GM23338 (cell line): Measurements from ENCODE around the gene TFCP2.
A peak's percentile ranks its signal among the peaks of the same experiment; 100 is the strongest.

Source experiments
- CREB1 ChIP-seq: fragments of 250-450 bp; sonication (Bioruptor Pico); IDR thresholded peaks from 2 replicates; pipeline ENCODE4 v1.5.0; 2020; ENCODE audit warnings: low read depth, mild to moderate bottlenecking, moderate library complexity
- EZH2 ChIP-seq: fragments of 200-600 bp; sonication (generic); IDR thresholded peaks from one replicate; pipeline ENCODE4 v1.8.0; 2017; ENCODE audit warnings: antibody characterized with exemption, mild to moderate bottlenecking, low read depth; ENCODE audit not compliant: unreplicated experiment
- EZH2phosphoT487 ChIP-seq: fragments of 200-600 bp; sonication (generic); IDR thresholded peaks from one replicate; pipeline ENCODE4 v1.8.1; 2018; ENCODE audit warnings: antibody characterized with exemption; ENCODE audit not compliant: unreplicated experiment
- JUNB ChIP-seq: IDR thresholded peaks from one replicate; pipeline ENCODE4 v1.6.1; 2016; ENCODE audit warnings: antibody characterized with exemption; ENCODE audit not compliant: unreplicated experiment
- NANOG ChIP-seq: IDR thresholded peaks from 2 replicates; pipeline ENCODE4 v1.6.1; 2016; ENCODE audit warnings: antibody characterized with exemption, borderline replicate concordance
- POLR2AphosphoS5 ChIP-seq: IDR thresholded peaks from 2 replicates; pipeline ENCODE4 v1.6.1; 2016; ENCODE audit warnings: antibody characterized with exemption, low read depth
- STAT1 ChIP-seq: IDR thresholded peaks from one replicate; pipeline ENCODE4 v1.6.1; 2016; ENCODE audit warnings: antibody characterized with exemption; ENCODE audit not compliant: unreplicated experiment
- ZNF331 ChIP-seq: fragments of 250-450 bp; sonication (Bioruptor Pico); IDR thresholded peaks from 2 replicates; pipeline ENCODE4 v1.5.0; 2020; ENCODE audit warnings: low read depth, mild to moderate bottlenecking, moderate library complexity
- TF ChIP-seq, protein P1 (sequence below), 2 experiments: fragments of 200-600 bp in 1 of 2; sonication (generic) in 1 of 2; conservative IDR thresholded peaks; 2 replicates each; pipeline versions ENCODE4 v1.5.1 to v1.6.1; 2016 to 2017; ENCODE audit warnings: antibody characterized with exemption in 2 of 2, low read depth in 2 of 2, mild to moderate bottlenecking in 2 of 2, moderate library complexity in 1 of 2
- TF ChIP-seq, protein P2 (sequence below): IDR thresholded peaks from one replicate; pipeline ENCODE4 v1.6.1; 2018; ENCODE audit warnings: antibody characterized with exemption; ENCODE audit not compliant: unreplicated experiment
- TF ChIP-seq, protein P3 (sequence below): IDR thresholded peaks from 2 replicates; pipeline ENCODE4 v1.6.1; 2016; ENCODE audit warnings: antibody characterized with exemption

DNA sequence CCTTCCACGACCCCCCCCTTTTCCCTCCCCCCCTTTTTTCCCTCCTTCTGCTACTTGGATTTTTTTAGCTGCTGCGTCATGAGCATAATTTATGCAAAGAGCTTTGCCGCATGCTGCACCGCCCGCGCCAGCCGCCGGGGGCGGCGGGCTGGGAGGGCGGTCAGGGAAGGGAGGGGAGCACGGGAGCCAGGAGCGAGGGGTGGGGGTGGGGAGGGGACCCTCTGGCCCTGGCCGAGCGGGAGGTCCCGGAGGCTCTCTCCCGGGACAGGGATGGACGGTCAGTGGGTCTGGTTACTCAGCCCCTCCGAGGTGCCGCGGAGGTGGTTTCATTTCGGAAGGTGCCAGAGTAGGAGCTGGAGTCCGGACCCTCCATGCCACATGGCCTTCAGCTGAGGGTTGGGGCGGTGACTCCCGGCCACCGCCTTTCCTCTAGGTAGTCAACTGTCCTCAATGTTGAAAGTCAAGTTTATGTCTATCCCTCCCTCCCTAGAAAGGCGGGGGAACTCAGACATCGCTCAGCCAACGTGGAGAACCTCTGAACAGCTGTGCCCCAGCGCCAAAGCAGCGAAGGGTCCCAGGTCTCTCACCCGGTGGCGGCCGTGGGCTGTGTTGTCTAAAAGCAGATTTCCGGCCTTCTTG lies 45.2 kb upstream of the TFCP2 start, which contains the start of gene POU6F1:
- TF ChIP-seq, protein P1, sequence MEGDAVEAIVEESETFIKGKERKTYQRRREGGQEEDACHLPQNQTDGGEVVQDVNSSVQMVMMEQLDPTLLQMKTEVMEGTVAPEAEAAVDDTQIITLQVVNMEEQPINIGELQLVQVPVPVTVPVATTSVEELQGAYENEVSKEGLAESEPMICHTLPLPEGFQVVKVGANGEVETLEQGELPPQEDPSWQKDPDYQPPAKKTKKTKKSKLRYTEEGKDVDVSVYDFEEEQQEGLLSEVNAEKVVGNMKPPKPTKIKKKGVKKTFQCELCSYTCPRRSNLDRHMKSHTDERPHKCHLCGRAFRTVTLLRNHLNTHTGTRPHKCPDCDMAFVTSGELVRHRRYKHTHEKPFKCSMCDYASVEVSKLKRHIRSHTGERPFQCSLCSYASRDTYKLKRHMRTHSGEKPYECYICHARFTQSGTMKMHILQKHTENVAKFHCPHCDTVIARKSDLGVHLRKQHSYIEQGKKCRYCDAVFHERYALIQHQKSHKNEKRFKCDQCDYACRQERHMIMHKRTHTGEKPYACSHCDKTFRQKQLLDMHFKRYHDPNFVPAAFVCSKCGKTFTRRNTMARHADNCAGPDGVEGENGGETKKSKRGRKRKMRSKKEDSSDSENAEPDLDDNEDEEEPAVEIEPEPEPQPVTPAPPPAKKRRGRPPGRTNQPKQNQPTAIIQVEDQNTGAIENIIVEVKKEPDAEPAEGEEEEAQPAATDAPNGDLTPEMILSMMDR (conservative IDR thresholded peaks at IDR 0.05; ENCODE audit: low read depth in 2 of 2): peak; percentile 11 to 46; a peak in 3 of 4 replicates
- TF ChIP-seq CREB1 (CRISPR knock-in tag) (peak; percentile 60), EZH2phosphoT487 (no peak), POLR2AphosphoS5 (peak; percentile 51), EZH2 (no peak), STAT1 (no peak), JUNB (no peak), ZNF331 (CRISPR knock-in tag) (no peak), NANOG (no peak)
- TF ChIP-seq, protein P2, sequence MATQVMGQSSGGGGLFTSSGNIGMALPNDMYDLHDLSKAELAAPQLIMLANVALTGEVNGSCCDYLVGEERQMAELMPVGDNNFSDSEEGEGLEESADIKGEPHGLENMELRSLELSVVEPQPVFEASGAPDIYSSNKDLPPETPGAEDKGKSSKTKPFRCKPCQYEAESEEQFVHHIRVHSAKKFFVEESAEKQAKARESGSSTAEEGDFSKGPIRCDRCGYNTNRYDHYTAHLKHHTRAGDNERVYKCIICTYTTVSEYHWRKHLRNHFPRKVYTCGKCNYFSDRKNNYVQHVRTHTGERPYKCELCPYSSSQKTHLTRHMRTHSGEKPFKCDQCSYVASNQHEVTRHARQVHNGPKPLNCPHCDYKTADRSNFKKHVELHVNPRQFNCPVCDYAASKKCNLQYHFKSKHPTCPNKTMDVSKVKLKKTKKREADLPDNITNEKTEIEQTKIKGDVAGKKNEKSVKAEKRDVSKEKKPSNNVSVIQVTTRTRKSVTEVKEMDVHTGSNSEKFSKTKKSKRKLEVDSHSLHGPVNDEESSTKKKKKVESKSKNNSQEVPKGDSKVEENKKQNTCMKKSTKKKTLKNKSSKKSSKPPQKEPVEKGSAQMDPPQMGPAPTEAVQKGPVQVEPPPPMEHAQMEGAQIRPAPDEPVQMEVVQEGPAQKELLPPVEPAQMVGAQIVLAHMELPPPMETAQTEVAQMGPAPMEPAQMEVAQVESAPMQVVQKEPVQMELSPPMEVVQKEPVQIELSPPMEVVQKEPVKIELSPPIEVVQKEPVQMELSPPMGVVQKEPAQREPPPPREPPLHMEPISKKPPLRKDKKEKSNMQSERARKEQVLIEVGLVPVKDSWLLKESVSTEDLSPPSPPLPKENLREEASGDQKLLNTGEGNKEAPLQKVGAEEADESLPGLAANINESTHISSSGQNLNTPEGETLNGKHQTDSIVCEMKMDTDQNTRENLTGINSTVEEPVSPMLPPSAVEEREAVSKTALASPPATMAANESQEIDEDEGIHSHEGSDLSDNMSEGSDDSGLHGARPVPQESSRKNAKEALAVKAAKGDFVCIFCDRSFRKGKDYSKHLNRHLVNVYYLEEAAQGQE: no peak
- TF ChIP-seq, protein P3, sequence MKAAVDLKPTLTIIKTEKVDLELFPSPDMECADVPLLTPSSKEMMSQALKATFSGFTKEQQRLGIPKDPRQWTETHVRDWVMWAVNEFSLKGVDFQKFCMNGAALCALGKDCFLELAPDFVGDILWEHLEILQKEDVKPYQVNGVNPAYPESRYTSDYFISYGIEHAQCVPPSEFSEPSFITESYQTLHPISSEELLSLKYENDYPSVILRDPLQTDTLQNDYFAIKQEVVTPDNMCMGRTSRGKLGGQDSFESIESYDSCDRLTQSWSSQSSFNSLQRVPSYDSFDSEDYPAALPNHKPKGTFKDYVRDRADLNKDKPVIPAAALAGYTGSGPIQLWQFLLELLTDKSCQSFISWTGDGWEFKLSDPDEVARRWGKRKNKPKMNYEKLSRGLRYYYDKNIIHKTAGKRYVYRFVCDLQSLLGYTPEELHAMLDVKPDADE: no peak
